Prostate gland (tissue), 2 donors: ENCODE data around the gene CNTNAP2. TPM values are rescaled to one million over a fixed set of nuclear protein-coding genes. Genes with fewer than 3 reads are reported as not detected.

Experiments used
- DNase-seq: peaks from one replicate; pipeline ENCODE4 v3.0.0-alpha.2; 2019; ENCODE audit warnings: low spot score
- H3K27ac ChIP-seq, 2 donors: fragments of 200-600 bp; sonication (generic); 2 replicates each; pipeline ENCODE4 v1.5.1; 2017 to 2019
- H3K27me3 ChIP-seq: fragments of 200-600 bp; sonication (generic); replicated peaks from 2 replicates; pipeline ENCODE4 v1.5.1; 2019; ENCODE audit not compliant: insufficient read depth
- H3K36me3 ChIP-seq, 2 donors: fragments of 200-600 bp; sonication (generic); 1 replicate in 1 of 2; 2 replicates in 1 of 2; pipeline versions ENCODE4 v1.5.1 to v1.8.1; 2017 to 2019
- H3K4me1 ChIP-seq: fragments of 200-600 bp; sonication (generic); replicated peaks from 2 replicates; pipeline ENCODE4 v1.5.1; 2019
- H3K4me3 ChIP-seq, 2 donors: fragments of 200-600 bp; sonication (generic); 2 replicates each; pipeline ENCODE4 v1.5.1; 2017 to 2019
- H3K9me3 ChIP-seq: fragments of 200-600 bp; sonication (generic); 2 replicates; pipeline ENCODE4 v1.5.1; 2017
- CTCF ChIP-seq, 4 experiments: fragments of 200-600 bp in 2 of 4; fragments of 450-650 bp in 2 of 4; sonication (generic) in 2 of 4; IDR thresholded peaks; 1 replicate in 3 of 4; 2 replicates in 1 of 4; pipeline ENCODE4 v1.5.1; 2016 to 2019; ENCODE audit warnings: antibody characterized with exemption in 4 of 4, mild to moderate bottlenecking in 2 of 4, moderate library complexity in 2 of 4
- POLR2A ChIP-seq: fragments of 450-650 bp; IDR thresholded peaks from one replicate; pipeline ENCODE4 v1.6.1; 2016; ENCODE audit warnings: antibody characterized with exemption, mild to moderate bottlenecking
- POLR2AphosphoS5 ChIP-seq: sonication (generic); formaldehyde crosslinking; IDR thresholded peaks from one replicate; pipeline ENCODE4 v1.6.1; 2017; ENCODE audit warnings: antibody characterized with exemption
- WGBS: methylation state at CpG from one replicate; pipeline ENCODE4 v1.1.5; 2018; 5-methylcytosine and 5-hydroxymethylcytosine counted together
- intact Hi-C: fragments of 100-400 bp; cut with DNase I; formaldehyde crosslinking; loops from one replicate; pipeline ENCODE4 v1.14.2; 2022
- total RNA-seq, 2 donors: library from RNA; depleted of rRNA; stranded (reverse); fragments of >200 nt; gene quantifications; one replicate each; pipeline ENCODE4 v1.1.0, GENCODE V29; 2016

CNTNAP2 gene
- total RNA-seq, 2 donors from 2014 or later = 10.6 to 43.7 TPM

DNA sequence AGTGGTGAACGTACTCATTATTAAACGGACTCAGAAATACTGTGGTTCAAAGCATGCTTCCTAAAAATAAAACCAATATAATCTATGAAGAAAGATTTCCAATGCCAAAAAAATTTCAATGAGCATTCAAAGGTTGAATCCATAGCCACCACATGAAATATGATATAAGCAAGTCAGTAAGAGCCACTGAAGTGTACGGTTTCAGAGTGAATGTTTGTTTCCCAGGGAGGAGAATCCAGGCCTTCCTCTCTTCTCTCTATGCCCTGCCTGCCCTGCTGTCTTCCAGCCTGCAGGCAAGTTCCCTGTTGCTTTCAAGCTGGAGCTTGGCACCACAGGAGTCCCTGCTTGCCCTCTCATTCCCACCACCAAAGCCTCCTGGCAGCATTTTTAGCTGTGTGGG lies 1302.4 kb downstream of the CNTNAP2 start:
- H3K27me3 ChIP-seq = no peaks in the 10 kb centered on the region
- DNase-seq = no peak
- H3K27ac ChIP-seq = no peak overlapping the region
- no peak overlapping the region for H3K4me3 ChIP-seq
- no peaks in the 10 kb centered on the region for H3K4me1 ChIP-seq
- intact Hi-C loops = no loop called here
- no peaks in the 10 kb centered on the region for H3K36me3 ChIP-seq
- WGBS = 65% methylated on average over 3 of the region's 3 CpGs
- H3K9me3 ChIP-seq = no peaks in the 10 kb centered on the region
- TF ChIP-seq POLR2AphosphoS5 (no peak), CTCF (IDR thresholded peaks at IDR 0.05) (no peak), POLR2A (no peak)

- intact Hi-C loops = no loop called here
- no peaks in the 10 kb centered on the region for H3K4me1 ChIP-seq
- no peak overlapping the region for H3K27ac ChIP-seq
- no peaks in the 10 kb centered on the region for H3K36me3 ChIP-seq
- TF ChIP-seq POLR2AphosphoS5 (no peak), POLR2A (no peak), CTCF (IDR thresholded peaks at IDR 0.05) (no peak)
- DNase-seq = no peak
- no peaks in the 10 kb centered on the region for H3K27me3 ChIP-seq
- WGBS = 97% methylated on average over 1 of the region's 1 CpG
- no peaks in the 10 kb centered on the region for H3K9me3 ChIP-seq
- no peak overlapping the region for H3K4me3 ChIP-seq
Observed at GRCh38 chr7:147423875-147424274, 1307.3 kb downstream of the CNTNAP2 start.

DNA sequence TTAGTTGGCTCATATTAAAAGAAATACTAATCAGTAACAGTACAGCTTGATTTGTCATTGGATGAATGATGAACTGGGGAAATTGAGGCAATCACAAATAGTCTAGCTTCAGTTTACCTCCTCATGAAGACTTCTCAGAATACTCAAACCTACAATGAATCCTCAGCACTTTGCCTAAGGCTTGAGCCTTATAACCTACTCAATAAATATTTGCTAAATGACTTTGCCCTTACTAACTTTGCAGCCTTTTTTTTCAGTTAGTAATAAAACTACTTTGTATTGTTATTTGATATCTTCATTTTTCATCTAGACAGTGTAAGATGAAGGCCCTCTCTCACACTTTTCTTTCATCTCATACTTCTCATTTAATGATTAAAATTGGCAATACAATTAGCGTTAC lies 1311.5 kb downstream of the CNTNAP2 start:
- Histone ChIP-seq H3K4me3 (no peak overlapping the region), H3K4me1 (no peaks in the 10 kb centered on the region), H3K9me3 (no peaks in the 10 kb centered on the region), H3K36me3 (no peaks in the 10 kb centered on the region), H3K27ac (no peak overlapping the region), H3K27me3 (no peaks in the 10 kb centered on the region)
- 52% methylated on average over 1 of the region's 1 CpG for WGBS
- no peak for TF ChIP-seq CTCF (IDR thresholded peaks at IDR 0.05)
- no peak for TF ChIP-seq POLR2A
- TF ChIP-seq POLR2AphosphoS5 = no peak
- no peak for DNase-seq
- intact Hi-C loops = no loop called here

DNA sequence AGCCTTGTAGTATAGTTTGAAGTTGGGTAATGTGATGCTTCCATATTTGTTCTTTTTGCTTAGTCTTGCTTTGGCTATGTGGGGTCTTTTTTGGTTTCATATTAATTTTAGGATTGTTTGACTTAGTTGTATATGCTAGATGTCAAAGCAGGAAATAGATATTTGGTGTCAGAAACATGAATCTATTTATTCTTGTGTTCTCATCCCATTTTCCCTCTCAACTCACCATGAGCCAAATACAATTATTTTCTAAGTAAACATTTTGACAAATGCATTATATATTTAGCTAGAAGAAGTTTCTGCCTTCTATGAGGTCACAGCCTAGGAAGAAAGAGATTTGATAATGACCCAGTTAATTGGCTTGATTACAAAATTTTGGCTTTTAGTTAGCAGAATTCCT lies 1313.4 kb downstream of the CNTNAP2 start:
- H3K36me3 ChIP-seq = no peaks in the 10 kb centered on the region
- no peak for TF ChIP-seq POLR2AphosphoS5
- no peak for TF ChIP-seq CTCF (IDR thresholded peaks at IDR 0.05)
- no peak for TF ChIP-seq POLR2A
- no peaks in the 10 kb centered on the region for H3K4me1 ChIP-seq
- H3K27ac ChIP-seq = no peak overlapping the region
- H3K9me3 ChIP-seq = no peaks in the 10 kb centered on the region
- intact Hi-C loops = no loop called here
- H3K4me3 ChIP-seq = no peak overlapping the region
- no peak for DNase-seq
- no peaks in the 10 kb centered on the region for H3K27me3 ChIP-seq

DNA sequence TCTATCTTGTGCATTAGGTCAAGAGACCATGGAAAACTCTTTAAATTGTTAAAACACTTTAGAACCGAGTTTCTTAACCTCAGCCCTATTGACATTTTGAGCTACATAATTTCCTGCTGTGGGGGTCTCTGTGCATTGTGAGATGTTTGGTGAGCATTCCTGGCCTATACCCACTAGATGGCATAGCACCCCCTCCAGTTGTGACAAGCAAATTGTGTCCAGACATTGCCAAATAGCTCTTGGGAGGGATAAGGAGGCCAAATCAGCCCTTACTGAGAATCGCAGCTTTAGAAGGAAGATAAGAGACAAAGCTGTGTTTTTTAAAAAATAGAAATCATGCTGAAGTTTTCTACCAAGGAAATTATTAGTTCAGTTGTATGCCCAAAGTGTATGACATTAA lies 1315.5 kb downstream of the CNTNAP2 start:
- H3K4me3 ChIP-seq = no peak overlapping the region
- TF ChIP-seq POLR2AphosphoS5 = no peak
- no peak for TF ChIP-seq POLR2A
- TF ChIP-seq CTCF (IDR thresholded peaks at IDR 0.05) = no peak
- no peak for DNase-seq
- intact Hi-C loops = no loop called here
- H3K27ac ChIP-seq = no peak overlapping the region
- H3K36me3 ChIP-seq = no peaks in the 10 kb centered on the region
- H3K4me1 ChIP-seq = no peaks in the 10 kb centered on the region
- WGBS = 64% methylated on average over 2 of the region's 2 CpGs
- no peaks in the 10 kb centered on the region for H3K9me3 ChIP-seq
- H3K27me3 ChIP-seq = no peaks in the 10 kb centered on the region
